Retinal pigment epithelial cell (primary cell): Measurements from ENCODE around the gene HOXB5.

Source experiments
- DNase-seq: peaks from one replicate; pipeline ENCODE4 v3.0.0-alpha.2; 2010; ENCODE audit warnings: low read depth
- H3K4me3 ChIP-seq: 2 replicates; pipeline ENCODE4 v1.5.1; 2011; ENCODE audit warnings: mild to moderate bottlenecking, low read length, control low read depth, moderate library complexity
- CTCF ChIP-seq: conservative IDR thresholded peaks from 2 replicates; pipeline ENCODE4 v1.5.1; 2011; ENCODE audit warnings: low read depth, low read length, control low read depth, inconsistent platforms

HOXB5 gene

GRCh38 chr17:48567646-48568354 is 25.8 kb downstream of the HOXB5 start:
- no peak overlapping the region for H3K4me3 ChIP-seq
- no peak for DNase-seq
- TF ChIP-seq CTCF = no peak

DNA sequence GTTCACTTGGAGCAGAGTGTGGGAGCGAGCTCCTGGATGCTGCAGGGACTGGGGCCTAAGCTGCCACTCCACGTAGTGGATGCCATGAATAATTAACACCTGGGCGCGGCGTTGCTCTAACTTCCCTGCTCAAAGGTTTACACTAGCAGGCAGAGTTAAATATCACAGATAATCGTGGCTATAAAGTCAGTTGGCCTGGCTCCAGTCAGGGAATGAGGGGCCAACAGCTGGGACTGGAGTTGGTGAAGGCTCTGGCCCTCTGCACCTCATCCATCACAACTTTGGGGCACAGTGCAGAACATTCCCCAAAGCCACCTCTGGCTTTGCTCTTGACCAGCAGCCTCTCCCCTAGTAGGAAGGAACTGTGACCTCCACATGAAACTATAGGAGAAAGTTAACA is 26.4 kb downstream of the HOXB5 start:
- H3K4me3 ChIP-seq = no peak overlapping the region
- no peak for DNase-seq
- TF ChIP-seq CTCF = no peak

DNA sequence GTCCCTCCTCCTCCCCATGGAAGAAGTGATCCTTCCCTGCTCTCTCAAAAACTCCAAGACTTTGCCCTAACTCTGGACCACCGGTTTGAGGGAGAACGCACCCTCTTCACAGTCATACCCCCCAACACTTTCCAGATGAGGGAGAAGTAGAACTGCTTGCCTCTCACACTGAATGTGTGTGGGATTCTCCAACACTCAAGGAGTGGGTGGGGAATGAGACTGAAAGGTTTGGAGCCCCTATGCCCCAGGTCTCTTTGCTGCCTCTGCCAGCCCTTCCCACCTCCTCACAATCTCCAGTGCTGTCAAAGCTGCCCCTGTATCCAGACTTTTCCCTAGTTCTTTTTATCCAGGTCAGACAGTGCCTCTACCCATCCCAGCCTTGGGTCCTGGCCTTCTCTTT is 26.9 kb downstream of the HOXB5 start:
- H3K4me3 ChIP-seq = no peak overlapping the region
- TF ChIP-seq CTCF = no peak

DNA sequence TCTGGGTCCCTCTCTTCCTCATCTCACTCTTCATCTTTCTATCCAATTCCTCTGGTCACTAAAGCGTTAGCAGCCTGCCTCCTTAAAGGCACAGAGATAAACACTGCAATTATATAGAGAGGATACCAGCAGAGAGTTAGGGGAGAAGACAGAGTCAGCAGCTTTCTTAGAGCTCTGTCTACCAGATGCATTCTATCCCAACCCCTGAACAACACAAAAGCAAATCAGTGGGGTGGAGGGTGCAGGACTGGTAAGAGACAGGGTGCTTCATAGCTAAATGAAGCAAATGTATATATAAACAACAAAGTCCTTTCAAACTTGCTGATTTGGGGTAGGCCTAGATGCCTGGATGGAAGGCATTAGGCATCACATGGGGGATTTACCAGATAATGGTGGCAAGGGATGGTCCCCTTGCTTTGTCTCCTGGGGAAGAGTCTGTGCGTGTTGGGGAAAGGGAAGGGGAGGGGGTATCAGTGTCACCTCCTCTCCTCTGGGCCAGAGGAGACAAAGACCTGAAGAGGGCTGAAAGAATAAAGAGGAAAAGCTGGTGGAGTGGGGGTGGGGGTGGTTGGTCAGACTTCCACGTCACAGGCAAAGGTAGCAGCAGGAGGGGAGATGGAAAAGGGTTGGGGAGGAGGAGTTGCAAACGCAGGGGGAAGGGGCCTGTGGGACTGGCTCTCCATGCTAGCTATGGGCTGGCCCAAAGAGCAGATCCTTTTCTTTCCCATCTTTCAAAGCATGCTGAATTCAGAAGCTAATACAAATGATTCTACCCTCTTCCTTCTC is 27.5 kb downstream of the HOXB5 start:
- no peak for DNase-seq
- no peak overlapping the region for H3K4me3 ChIP-seq
- TF ChIP-seq CTCF = no peak

More for the DNA sequence above, 26.9 kb downstream of the HOXB5 start:
- no peak for DNase-seq

DNA sequence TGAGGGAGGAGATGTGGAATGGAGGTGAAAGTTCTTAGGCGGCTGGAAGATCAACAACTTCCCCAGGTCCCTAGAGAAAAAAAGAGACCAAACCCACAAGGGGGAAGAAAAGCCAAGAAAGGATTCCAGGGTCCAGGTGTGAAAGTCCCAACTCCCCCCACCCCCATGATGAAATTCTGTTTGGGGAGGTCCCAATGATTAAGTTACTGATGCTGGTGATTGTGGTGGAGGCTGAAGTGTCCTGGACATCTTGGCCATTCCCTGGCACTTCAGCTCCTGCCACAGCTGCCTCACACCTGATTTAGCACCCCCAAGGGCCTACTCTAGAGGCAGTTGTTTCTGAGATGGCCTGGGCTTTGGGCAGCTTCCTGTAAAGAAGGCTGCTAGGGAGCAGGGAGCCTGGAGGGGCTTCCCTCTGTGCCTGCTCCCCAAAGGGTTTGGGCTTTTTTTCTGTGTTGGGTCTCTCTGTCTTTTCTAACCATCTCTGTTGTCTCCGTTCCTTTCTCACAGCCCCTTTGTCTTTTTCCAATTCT is 28.5 kb downstream of the HOXB5 start:
- DNase-seq = no peak
- no peak for TF ChIP-seq CTCF
- no peak overlapping the region for H3K4me3 ChIP-seq

DNA sequence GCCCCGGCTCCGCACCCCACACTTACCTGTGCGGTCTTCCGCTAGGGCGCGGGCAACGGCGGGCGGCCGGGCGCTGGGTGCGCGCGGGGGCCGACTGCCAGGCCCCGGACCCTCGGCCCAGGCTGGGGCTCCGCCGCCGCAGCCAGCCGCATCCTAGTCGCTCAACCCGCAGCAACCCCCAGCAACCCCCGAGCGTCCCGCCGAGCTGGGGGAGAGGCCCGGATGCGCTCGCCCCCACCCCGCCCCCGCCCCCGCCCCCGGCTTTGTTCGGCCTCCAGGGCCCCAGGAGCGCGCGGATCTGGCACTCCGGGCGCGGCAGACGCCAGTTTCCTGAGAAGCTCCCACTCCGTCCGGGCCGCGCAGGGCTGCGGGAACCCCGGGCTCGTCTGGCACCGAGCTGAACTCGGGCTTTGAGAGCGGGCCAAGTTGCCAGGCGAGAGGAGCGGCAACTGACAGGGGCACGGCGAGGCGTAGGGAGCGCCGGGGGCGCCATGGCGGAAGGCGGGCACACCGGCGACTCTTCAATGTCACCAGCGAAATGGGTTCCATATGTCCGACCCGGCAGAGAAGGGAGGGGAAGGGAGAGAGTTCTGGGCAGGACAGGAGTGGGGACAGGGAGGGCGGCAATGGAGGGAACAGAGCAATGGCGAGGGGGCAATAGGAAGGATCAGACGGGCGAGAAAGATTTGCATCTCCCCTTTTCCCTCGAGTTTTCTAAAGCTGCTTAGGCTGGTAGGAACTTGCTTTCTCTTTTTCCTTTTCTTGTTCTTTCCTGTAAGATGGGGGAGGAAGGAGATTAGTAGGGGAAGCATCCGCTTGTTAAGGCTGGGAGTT is 29.2 kb downstream of the HOXB5 start:
- DNase-seq = no peak
- no peak overlapping the region for H3K4me3 ChIP-seq
- TF ChIP-seq CTCF = no peak
